ENCODE results near the gene LOC101059915.

The LOC101059915 gene

GRCh38 chrX:71667328-71668247 lies at the start of gene LOC101059915:
LOC101059915 (plus strand) TSS chrX:71667546.
- DNase-seq = no peak

- DNase-seq = no peak
Observed at GRCh38 chrX:71617742-71618141, 49.6 kb upstream of the LOC101059915 start.

GRCh38 chrX:71618303-71618721 lies 49.0 kb upstream of the LOC101059915 start, which contains the start of gene CXCR3:
CXCR3 (minus strand) TSS chrX:71618511; CDS start chrX:71618449, 62 bp downstream.
- DNase-seq = no peak

GRCh38 chrX:71618787-71619186 lies 48.6 kb upstream of the LOC101059915 start:
- DNase-seq = no peak

GRCh38 chrX:71619193-71619592 lies 48.2 kb upstream of the LOC101059915 start:
- DNase-seq = no peak

- no peak for DNase-seq
Observed at GRCh38 chrX:71619986-71620385, 47.4 kb upstream of the LOC101059915 start.

- no peak for DNase-seq
Observed at GRCh38 chrX:71621603-71622002, 45.7 kb upstream of the LOC101059915 start.

GRCh38 chrX:71622032-71622575 lies 45.2 kb upstream of the LOC101059915 start:
- DNase-seq = no peak

- peak; percentile 28 for DNase-seq
Observed at GRCh38 chrX:71622576-71623450, 44.5 kb upstream of the LOC101059915 start.

- no peak for DNase-seq
Observed at GRCh38 chrX:71623714-71624113, 43.6 kb upstream of the LOC101059915 start.

GRCh38 chrX:71625471-71625870 lies 41.9 kb upstream of the LOC101059915 start:
- DNase-seq = no peak

GRCh38 chrX:71626576-71626975 lies 40.8 kb upstream of the LOC101059915 start:
- no peak for DNase-seq

- DNase-seq = no peak
Observed at GRCh38 chrX:71627588-71628404, 39.5 kb upstream of the LOC101059915 start.

GRCh38 chrX:71629467-71629866 lies 37.9 kb upstream of the LOC101059915 start:
- no peak for DNase-seq

- DNase-seq = no peak
Observed at GRCh38 chrX:71632923-71633657, 34.3 kb upstream of the LOC101059915 start.

- DNase-seq = no peak
Observed at GRCh38 chrX:71634366-71634765, 33.0 kb upstream of the LOC101059915 start.

- DNase-seq = no peak
Observed at GRCh38 chrX:71636438-71637252, 30.7 kb upstream of the LOC101059915 start.

GRCh38 chrX:71637253-71637618 lies 30.1 kb upstream of the LOC101059915 start:
- DNase-seq = no peak

GRCh38 chrX:71637848-71638247 lies 29.5 kb upstream of the LOC101059915 start:
- DNase-seq = no peak

GRCh38 chrX:71638409-71638808 lies 28.9 kb upstream of the LOC101059915 start:
- no peak for DNase-seq
